Thoracic aorta (tissue), 2 donors: ENCODE data around the gene BEAN1. TPM values are rescaled to one million over a fixed set of nuclear protein-coding genes. Genes with fewer than 3 reads are reported as not detected.

Source experiments
- ATAC-seq: fragments of 150-250 bp; one replicate; pipeline ENCODE4 v1.8.0; 2017; ENCODE audit warnings: low read depth; ENCODE audit not compliant: insufficient number of reproducible peaks, low FRiP score
- DNase-seq: peaks from one replicate; pipeline ENCODE4 v3.0.0-alpha.2; 2020; ENCODE audit warnings: low spot score
- H3K27ac ChIP-seq, 2 donors: fragments of 200-600 bp; sonication (generic); 1 replicate in 1 of 2; 2 replicates in 1 of 2; pipeline ENCODE4 v1.5.1; 2016; ENCODE audit warnings: mild to moderate bottlenecking in 2 of 2, moderate library complexity in 2 of 2
- H3K27me3 ChIP-seq: fragments of 200-600 bp; sonication (generic); replicated peaks from 2 replicates; pipeline ENCODE4 v1.6.0; 2016; ENCODE audit warnings: mild to moderate bottlenecking; ENCODE audit not compliant: insufficient read depth
- H3K36me3 ChIP-seq: fragments of 200-600 bp; sonication (generic); one replicate; pipeline ENCODE4 v1.5.1; 2016
- H3K4me1 ChIP-seq, 2 donors: fragments of 200-600 bp; sonication (generic); 1 replicate in 1 of 2; 2 replicates in 1 of 2; pipeline versions ENCODE4 v1.5.1 to v1.6.0; 2016; ENCODE audit warnings: low read depth in 2 of 2, mild to moderate bottlenecking in 1 of 2; ENCODE audit not compliant: control insufficient read depth in 1 of 2
- H3K4me3 ChIP-seq: fragments of 200-600 bp; sonication (generic); 2 replicates; pipeline ENCODE4 v1.5.1; 2016; ENCODE audit warnings: mild to moderate bottlenecking
- H3K9me3 ChIP-seq: fragments of 200-600 bp; sonication (generic); 2 replicates; pipeline ENCODE4 v1.5.1; 2016
- CTCF ChIP-seq: fragments of 200-600 bp; sonication (generic); IDR thresholded peaks from one replicate; pipeline ENCODE4 v1.5.1; 2019; ENCODE audit warnings: antibody characterized with exemption
- total RNA-seq, 2 donors: library from RNA; depleted of rRNA; stranded (reverse); fragments of >200 nt; gene quantifications; one replicate each; pipeline versions ENCODE4 v1.1.0 to v1.2.3, GENCODE V29; 2016

Gene BEAN1
- total RNA-seq, 2 donors from 2014 or later = 0.28 TPM; not detected in 1

- H3K27me3 ChIP-seq = no peaks in the 10 kb centered on the region
- TF ChIP-seq CTCF = no peak
- no peaks in the 10 kb centered on the region for H3K36me3 ChIP-seq
- ATAC-seq = no peak
- peak overlapping the region; percentile 30 for H3K4me3 ChIP-seq
- no peak for DNase-seq
- H3K27ac ChIP-seq = peak overlapping the region in 1 of 2 donors; percentile 24
- peaks cover 4% of the 10 kb centered on the region for H3K9me3 ChIP-seq
- peaks cover 0 to 4% of the 10 kb centered on the region in 2 donors for H3K4me1 ChIP-seq
Measured at GRCh38 chr16:66408163-66409048, 18.7 kb upstream of the BEAN1 start.

GRCh38 chr16:66409156-66409555 lies 17.9 kb upstream of the BEAN1 start:
- Histone ChIP-seq H3K9me3 (peaks cover 4% of the 10 kb centered on the region), H3K27me3 (no peaks in the 10 kb centered on the region), H3K36me3 (no peaks in the 10 kb centered on the region), H3K27ac (no peak overlapping the region), H3K4me1 (peaks cover 0 to 4% of the 10 kb centered on the region in 2 donors), H3K4me3 (no peak overlapping the region)
- ATAC-seq (no peak), DNase-seq (no peak)
- no peak for TF ChIP-seq CTCF

GRCh38 chr16:66412182-66412581 lies 14.9 kb upstream of the BEAN1 start:
- H3K27ac ChIP-seq = no peak overlapping the region
- TF ChIP-seq CTCF = no peak
- no peaks in the 10 kb centered on the region for H3K4me1 ChIP-seq
- no peaks in the 10 kb centered on the region for H3K27me3 ChIP-seq
- no peak overlapping the region for H3K4me3 ChIP-seq
- H3K9me3 ChIP-seq = peaks cover 4% of the 10 kb centered on the region
- H3K36me3 ChIP-seq = no peaks in the 10 kb centered on the region
- DNase-seq = no peak
- no peak for ATAC-seq

- no peaks in the 10 kb centered on the region for H3K4me1 ChIP-seq
- DNase-seq (no peak), ATAC-seq (no peak)
- H3K27ac ChIP-seq = no peak overlapping the region
- H3K27me3 ChIP-seq = no peaks in the 10 kb centered on the region
- no peak for TF ChIP-seq CTCF
- peaks cover 4% of the 10 kb centered on the region for H3K9me3 ChIP-seq
- H3K4me3 ChIP-seq = no peak overlapping the region
- H3K36me3 ChIP-seq = no peaks in the 10 kb centered on the region
Measured at GRCh38 chr16:66414891-66415290, 12.2 kb upstream of the BEAN1 start.

GRCh38 chr16:66416136-66416535 lies 11.0 kb upstream of the BEAN1 start:
- TF ChIP-seq CTCF = no peak
- Histone ChIP-seq H3K9me3 (peaks cover 4% of the 10 kb centered on the region), H3K4me1 (no peaks in the 10 kb centered on the region), H3K27ac (no peak overlapping the region), H3K4me3 (no peak overlapping the region), H3K27me3 (no peaks in the 10 kb centered on the region), H3K36me3 (no peaks in the 10 kb centered on the region)
- ATAC-seq (no peak), DNase-seq (no peak)
